ENCODE measurements around the gene MAP4K4. TPM values are rescaled to one million over a fixed set of nuclear protein-coding genes. Genes with fewer than 3 reads are reported as not detected.

The MAP4K4 gene
- total and polyA plus RNA-seq, 2 of the 13 experiments (the other 11 are each of a cell fraction or from before 2014, with no cell fraction given) = 105 to 264 TPM

- 98% methylated on average over 5 of the region's 5 CpGs for WGBS (ENCODE audit: low lambda C conversion rate)
- Histone ChIP-seq H3K9me3 (ENCODE audit: low read length) (no peaks in the 10 kb centered on the region), H3K9ac (ENCODE audit: insufficient read depth, low read depth, low read length) (no peak overlapping the region), H2AFZ (ENCODE audit: low read length) (no peak overlapping the region), H3K4me1 (ENCODE audit: insufficient read depth, low read length) (peaks cover 52% of the 10 kb centered on the region), H3K27me3 (ENCODE audit: control insufficient read depth in 1 of 2, insufficient read depth in 2 of 2, low read length in 2 of 2) (no peaks in the 10 kb centered on the region), H3K79me2 (ENCODE audit: insufficient read depth, low read length) (peaks cover 34% of the 10 kb centered on the region), H3K27ac (ENCODE audit: extremely low read length, insufficient read depth, low read length) (no peak overlapping the region), H3K36me3 (replicated peaks in 1 of 2; ENCODE audit: control insufficient read depth in 1 of 2, insufficient read depth in 2 of 2, low read length in 2 of 2) (peaks cover 43 to 86% of the 10 kb centered on the region in 2 experiments), H3K4me2 (ENCODE audit: low read depth, low read length) (no peak overlapping the region), H4K20me1 (ENCODE audit: insufficient read depth, low read length) (peaks cover 8% of the 10 kb centered on the region; the same call in 1 of the 2 replicates), H3K4me3 (replicated peaks in 1 of 3; ENCODE audit: insufficient read depth in 1 of 3, low read depth in 2 of 3, low read length in 3 of 3) (no peak overlapping the region)
- POLR2A ChIA-PET = interaction anchor here (1.2 kb wide), 1 partner anchor 97 kb away, joined by 3 read pairs; no protein-coding TSS in a partner anchor
- in situ Hi-C loops (cut with HindIII; ENCODE audit: extremely low pct_ligation_motif_present, low pct_unique_long_range_greater_than_20kb) (no loop called here), intact Hi-C loops (cut with micrococcal nuclease; ENCODE audit: unreplicated experiment) (loop anchor here (2.0 to 5.0 kb wide), 2 partner anchors 64 to 313 kb away; no protein-coding TSS in a partner anchor)
- peak; percentile 48 for ATAC-seq
- CTCF ChIA-PET (ENCODE audit: low intra/inter-chr PET ratio, low total read pairs) = interaction anchor here (1.0 to 2.8 kb wide), 5 partner anchors 38 to 412 kb away, joined by 3 to 18 read pairs (median 4); no protein-coding TSS in a partner anchor
- DNase-seq (ENCODE audit: low spot score) = no peak
- BruUV-seq (replicated peaks) = no TSS peak
- TF ChIP-seq ZNF644 (CRISPR knock-in tag; IDR thresholded peaks at IDR 0.05; ENCODE audit: low read depth) (no peak), ZBTB38 (CRISPR knock-in tag; IDR thresholded peaks at IDR 0.05) (peak; percentile 67; the same call in 1 of the 2 replicates), ZNF780A (CRISPR knock-in tag; IDR thresholded peaks at IDR 0.05) (peak; percentile 26; the same call in 1 of the 2 replicates), RBM22 (optimal IDR thresholded peaks at IDR 0.05; ENCODE audit: low read length) (peak; percentile 83), ZKSCAN1 (IDR thresholded peaks at IDR 0.05; ENCODE audit: low read length) (no peak), ZNF839 (CRISPR knock-in tag; IDR thresholded peaks at IDR 0.05; ENCODE audit: borderline replicate concordance) (0 out of 2 replicates have a peak, but pooled peaks have one; percentile 7), NFKB2 (CRISPR knock-in tag; IDR thresholded peaks at IDR 0.05; ENCODE audit: borderline replicate concordance) (no peak), SMAD1 (CRISPR knock-in tag; IDR thresholded peaks at IDR 0.05; ENCODE audit: borderline replicate concordance, low read depth) (0 out of 2 replicates have a peak, but pooled peaks have one; percentile 38)
- FAIRE-seq = no peak
Measured at GRCh38 chr2:101830555-101830954, 133.0 kb downstream of the MAP4K4 start.
